ENCODE measurements around the gene LONRF2. TPM values are rescaled to one million over a fixed set of nuclear protein-coding genes. Genes with fewer than 3 reads are reported as not detected.

Gene LONRF2
- total RNA-seq, 1 experiment from 2014 or later = not detected

DNA sequence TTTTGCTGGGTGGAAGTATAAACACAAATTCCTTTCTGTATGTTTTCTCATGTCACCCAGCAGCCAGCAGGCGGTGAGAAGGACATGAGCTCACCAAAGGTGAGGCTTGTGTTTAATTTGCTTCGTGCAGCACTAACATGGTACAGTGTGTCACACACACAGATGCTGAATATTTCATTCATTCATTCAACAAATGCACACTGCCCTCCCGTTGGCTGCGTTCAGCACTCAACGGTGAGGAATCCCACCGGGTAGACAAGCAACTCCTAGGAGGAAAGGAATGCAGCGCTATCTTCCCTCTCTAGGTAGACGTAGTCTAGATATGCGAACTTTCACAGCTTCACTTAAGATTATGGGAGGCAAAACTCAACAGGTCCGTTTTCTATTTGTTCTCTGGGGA is 85.1 kb downstream of the LONRF2 start:
- Mint-ChIP-seq H3K4me1 (ENCODE audit: low read depth, unreplicated experiment) (no peaks in the 10 kb centered on the region), H3K4me3 (ENCODE audit: unreplicated experiment) (no peak overlapping the region), H3K27ac (ENCODE audit: unreplicated experiment) (no peak overlapping the region), H3K27me3 (ENCODE audit: insufficient read depth, unreplicated experiment) (peaks cover 12% of the 10 kb centered on the region), H3K9me3 (ENCODE audit: unreplicated experiment) (no peaks in the 10 kb centered on the region), H3K36me3 (ENCODE audit: insufficient read depth, unreplicated experiment) (no peaks in the 10 kb centered on the region)
- TF ChIP-seq, protein P1, sequence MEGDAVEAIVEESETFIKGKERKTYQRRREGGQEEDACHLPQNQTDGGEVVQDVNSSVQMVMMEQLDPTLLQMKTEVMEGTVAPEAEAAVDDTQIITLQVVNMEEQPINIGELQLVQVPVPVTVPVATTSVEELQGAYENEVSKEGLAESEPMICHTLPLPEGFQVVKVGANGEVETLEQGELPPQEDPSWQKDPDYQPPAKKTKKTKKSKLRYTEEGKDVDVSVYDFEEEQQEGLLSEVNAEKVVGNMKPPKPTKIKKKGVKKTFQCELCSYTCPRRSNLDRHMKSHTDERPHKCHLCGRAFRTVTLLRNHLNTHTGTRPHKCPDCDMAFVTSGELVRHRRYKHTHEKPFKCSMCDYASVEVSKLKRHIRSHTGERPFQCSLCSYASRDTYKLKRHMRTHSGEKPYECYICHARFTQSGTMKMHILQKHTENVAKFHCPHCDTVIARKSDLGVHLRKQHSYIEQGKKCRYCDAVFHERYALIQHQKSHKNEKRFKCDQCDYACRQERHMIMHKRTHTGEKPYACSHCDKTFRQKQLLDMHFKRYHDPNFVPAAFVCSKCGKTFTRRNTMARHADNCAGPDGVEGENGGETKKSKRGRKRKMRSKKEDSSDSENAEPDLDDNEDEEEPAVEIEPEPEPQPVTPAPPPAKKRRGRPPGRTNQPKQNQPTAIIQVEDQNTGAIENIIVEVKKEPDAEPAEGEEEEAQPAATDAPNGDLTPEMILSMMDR (IDR thresholded peaks at IDR 0.05; ENCODE audit: insufficient read depth in 1 of 2, low read depth in 1 of 2, low read length in 1 of 2, severe bottlenecking in 1 of 2, unreplicated experiment in 1 of 2) = no peak
- H3K36me3 ChIP-seq (ENCODE audit: control insufficient read depth, insufficient read depth, low read length) = no peaks in the 10 kb centered on the region
- CTCF ChIA-PET = no interaction called here
- H3K4me1 ChIP-seq = no peaks in the 10 kb centered on the region
- POLR2A ChIA-PET = no interaction called here
- no TSS peak for BruUV-seq (replicated peaks)
- no peaks in the 10 kb centered on the region for H3K27me3 ChIP-seq (replicated peaks; ENCODE audit: control insufficient read depth, insufficient read depth, low read length)
- no peak for DNase-seq
- intact Hi-C loops (cut with micrococcal nuclease; ENCODE audit: unreplicated experiment) = no loop called here
- H3K4me3 ChIP-seq (ENCODE audit: low read depth, low read length) = no peak overlapping the region
- no peaks in the 10 kb centered on the region for H3K9me3 ChIP-seq

DNA sequence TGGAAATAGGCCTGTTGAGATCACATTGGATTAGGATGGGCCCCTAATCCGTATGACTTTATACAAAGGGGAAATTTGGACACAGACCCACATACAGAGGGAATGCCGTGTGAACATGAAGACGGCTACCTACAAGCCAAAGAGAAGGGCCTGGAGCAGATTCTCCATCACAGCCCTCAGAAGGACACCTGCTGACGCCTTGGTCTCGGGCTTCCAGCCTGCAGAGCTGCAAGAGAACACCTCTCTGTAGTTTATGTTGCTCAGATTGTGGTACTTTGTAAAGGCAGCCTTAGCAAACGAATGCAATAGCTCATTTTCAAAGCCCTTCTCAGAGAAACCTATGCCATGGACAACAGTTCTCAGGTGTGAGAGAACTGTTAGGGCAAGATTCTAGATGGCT is 86.1 kb downstream of the LONRF2 start:
- POLR2A ChIA-PET = no interaction called here
- no peaks in the 10 kb centered on the region for H3K4me1 Mint-ChIP-seq (ENCODE audit: low read depth, unreplicated experiment)
- no peak overlapping the region for H3K4me3 ChIP-seq (ENCODE audit: low read depth, low read length)
- no peaks in the 10 kb centered on the region for H3K36me3 Mint-ChIP-seq (ENCODE audit: insufficient read depth, unreplicated experiment)
- CTCF ChIA-PET = no interaction called here
- H3K4me3 Mint-ChIP-seq (ENCODE audit: unreplicated experiment) = no peak overlapping the region
- TF ChIP-seq, protein P1 (IDR thresholded peaks at IDR 0.05; ENCODE audit: insufficient read depth in 1 of 2, low read depth in 1 of 2, low read length in 1 of 2, severe bottlenecking in 1 of 2, unreplicated experiment in 1 of 2) = no peak
- BruUV-seq (replicated peaks) = no TSS peak
- intact Hi-C loops (cut with micrococcal nuclease; ENCODE audit: unreplicated experiment) = no loop called here
- no peak overlapping the region for H3K27ac Mint-ChIP-seq (ENCODE audit: unreplicated experiment)
- H3K9me3 ChIP-seq = no peaks in the 10 kb centered on the region
- H3K9me3 Mint-ChIP-seq (ENCODE audit: unreplicated experiment) = no peaks in the 10 kb centered on the region
- no peaks in the 10 kb centered on the region for H3K4me1 ChIP-seq
- no peak for DNase-seq
- no peaks in the 10 kb centered on the region for H3K27me3 ChIP-seq (replicated peaks; ENCODE audit: control insufficient read depth, insufficient read depth, low read length)
- H3K27me3 Mint-ChIP-seq (ENCODE audit: insufficient read depth, unreplicated experiment) = peaks cover 16% of the 10 kb centered on the region
- H3K36me3 ChIP-seq (ENCODE audit: control insufficient read depth, insufficient read depth, low read length) = no peaks in the 10 kb centered on the region

DNA sequence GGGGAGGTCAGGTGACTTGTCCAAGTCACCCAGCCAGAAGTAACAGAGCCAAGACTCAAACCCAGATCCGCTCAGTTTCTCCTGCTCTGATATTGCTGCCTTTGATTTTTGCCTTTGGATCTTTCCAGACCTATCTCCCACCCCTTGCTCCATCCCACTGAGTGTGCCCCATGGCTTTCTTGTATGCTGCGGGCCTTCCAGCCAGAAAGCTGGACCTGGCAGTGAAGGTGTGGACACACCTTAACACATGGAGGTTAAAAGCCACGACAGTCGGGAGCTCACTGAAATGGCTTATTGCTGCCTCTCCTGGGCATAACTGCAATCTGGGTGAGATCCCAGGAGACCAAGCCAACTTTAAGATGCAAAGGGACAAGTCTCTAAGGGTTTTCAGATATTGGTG is 86.7 kb downstream of the LONRF2 start:
- Mint-ChIP-seq H3K27ac (ENCODE audit: unreplicated experiment) (no peak overlapping the region), H3K27me3 (ENCODE audit: insufficient read depth, unreplicated experiment) (peaks cover 19% of the 10 kb centered on the region), H3K4me1 (ENCODE audit: low read depth, unreplicated experiment) (no peaks in the 10 kb centered on the region), H3K4me3 (ENCODE audit: unreplicated experiment) (no peak overlapping the region), H3K36me3 (ENCODE audit: insufficient read depth, unreplicated experiment) (no peaks in the 10 kb centered on the region), H3K9me3 (ENCODE audit: unreplicated experiment) (no peaks in the 10 kb centered on the region)
- CTCF ChIA-PET = interaction anchor here (1.1 kb wide), 1 partner anchor 10 kb away, joined by 3 read pairs; no protein-coding TSS in a partner anchor
- Histone ChIP-seq H3K9me3 (no peaks in the 10 kb centered on the region), H3K4me3 (ENCODE audit: low read depth, low read length) (no peak overlapping the region), H3K4me1 (no peaks in the 10 kb centered on the region), H3K27me3 (replicated peaks; ENCODE audit: control insufficient read depth, insufficient read depth, low read length) (no peaks in the 10 kb centered on the region), H3K36me3 (ENCODE audit: control insufficient read depth, insufficient read depth, low read length) (no peaks in the 10 kb centered on the region)
- no peak for DNase-seq
- intact Hi-C loops (cut with micrococcal nuclease; ENCODE audit: unreplicated experiment) = no loop called here
- TF ChIP-seq, protein P1 (IDR thresholded peaks at IDR 0.05; ENCODE audit: insufficient read depth in 1 of 2, low read depth in 1 of 2, low read length in 1 of 2, severe bottlenecking in 1 of 2, unreplicated experiment in 1 of 2) = no peak
- POLR2A ChIA-PET = no interaction called here
- BruUV-seq (replicated peaks) = no TSS peak
